Measurements from ENCODE around the gene ARMH4.

ARMH4 gene

DNA sequence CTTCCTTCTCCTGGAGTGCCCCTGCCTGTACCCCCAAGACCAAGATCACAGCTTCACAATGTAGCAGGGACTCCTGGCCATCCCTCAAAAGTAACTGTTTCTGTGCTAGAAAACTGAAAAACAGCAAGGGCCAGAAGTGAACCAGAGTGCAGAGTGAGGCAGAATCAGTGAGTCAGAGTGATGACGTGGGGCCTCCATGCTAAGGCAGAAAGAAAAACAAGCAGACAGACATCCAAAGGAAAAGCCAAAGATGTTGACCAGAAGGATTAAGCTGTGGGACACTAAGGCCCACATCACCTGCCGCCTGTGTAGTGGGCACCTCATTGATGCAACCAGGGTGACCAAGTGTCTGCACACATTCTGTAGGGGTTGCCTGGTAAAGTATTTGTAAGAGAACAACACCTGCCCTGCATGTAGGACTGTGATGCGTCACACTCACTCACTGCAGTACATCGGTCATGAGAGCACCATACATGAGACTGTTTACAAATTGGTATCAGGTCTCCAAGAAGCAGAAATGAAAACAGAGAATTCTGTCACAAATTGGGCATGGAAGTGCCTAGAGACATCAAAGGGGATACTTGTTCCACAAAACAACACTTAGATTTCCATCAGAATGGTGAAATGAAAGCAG, 51.2 kb downstream of the ARMH4 start:
- no peak for DNase-seq (ENCODE audit: low read depth in 2 of 2)

DNA sequence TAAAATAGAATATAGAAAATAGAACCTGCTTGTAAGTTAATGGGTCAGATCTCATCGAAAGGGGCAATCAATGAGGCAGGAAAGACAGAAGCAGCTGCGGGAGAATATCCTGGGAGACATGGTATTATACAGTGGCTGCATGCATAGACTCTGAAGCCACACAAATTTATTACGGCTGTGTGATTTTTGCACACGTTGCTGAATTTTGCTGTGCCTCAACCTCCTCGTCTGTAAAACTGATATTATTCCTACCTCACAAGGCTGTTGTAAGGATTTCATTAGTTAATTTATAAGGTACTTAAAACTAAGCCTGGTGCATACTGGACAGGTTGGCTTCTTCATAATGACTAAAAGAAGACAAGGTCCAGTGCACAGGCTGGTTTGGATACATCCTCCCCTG, 52.3 kb downstream of the ARMH4 start:
- DNase-seq (ENCODE audit: low read depth in 2 of 2): no peak

DNA sequence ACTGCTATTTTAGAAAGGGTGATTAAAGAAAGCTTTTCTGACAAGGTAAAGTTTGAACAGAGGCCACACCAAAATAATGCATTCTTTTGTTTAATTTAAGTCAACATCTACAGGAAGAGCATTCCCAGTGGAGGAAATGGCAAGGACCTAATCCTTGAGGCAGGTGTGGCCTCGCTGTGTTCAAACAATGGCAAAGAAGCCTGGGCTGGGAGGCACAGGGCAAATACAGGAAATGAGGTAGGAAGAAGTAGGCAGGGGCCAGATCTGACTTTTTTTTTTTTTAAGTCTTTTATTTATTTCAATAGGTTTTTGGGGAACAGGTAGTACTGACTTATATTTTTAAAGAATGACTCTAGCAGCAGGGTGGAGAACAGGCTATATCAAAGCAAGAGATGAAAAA, 53.5 kb downstream of the ARMH4 start:
- DNase-seq (ENCODE audit: low read depth in 2 of 2): no peak

DNA sequence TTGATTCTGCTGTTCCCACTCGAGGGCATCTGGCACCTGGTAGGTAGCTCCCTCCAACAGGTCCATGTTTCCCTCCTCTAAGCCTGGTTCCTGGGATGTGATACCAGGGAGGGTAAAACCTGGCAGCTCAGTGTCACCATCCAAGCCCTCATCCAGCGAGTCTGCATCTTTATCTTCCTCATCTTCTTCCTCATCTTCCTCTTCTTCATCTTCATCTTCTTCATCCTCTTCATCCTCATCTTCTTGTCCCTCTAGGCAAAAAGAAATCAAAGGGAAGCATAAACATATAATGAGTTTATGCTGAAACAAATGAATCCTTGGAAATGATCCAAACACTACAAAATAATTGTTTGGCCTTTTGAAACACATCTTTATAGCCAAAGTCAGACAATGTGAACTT, 55.3 kb downstream of the ARMH4 start:
- no peak for DNase-seq (ENCODE audit: low read depth in 2 of 2)

DNA sequence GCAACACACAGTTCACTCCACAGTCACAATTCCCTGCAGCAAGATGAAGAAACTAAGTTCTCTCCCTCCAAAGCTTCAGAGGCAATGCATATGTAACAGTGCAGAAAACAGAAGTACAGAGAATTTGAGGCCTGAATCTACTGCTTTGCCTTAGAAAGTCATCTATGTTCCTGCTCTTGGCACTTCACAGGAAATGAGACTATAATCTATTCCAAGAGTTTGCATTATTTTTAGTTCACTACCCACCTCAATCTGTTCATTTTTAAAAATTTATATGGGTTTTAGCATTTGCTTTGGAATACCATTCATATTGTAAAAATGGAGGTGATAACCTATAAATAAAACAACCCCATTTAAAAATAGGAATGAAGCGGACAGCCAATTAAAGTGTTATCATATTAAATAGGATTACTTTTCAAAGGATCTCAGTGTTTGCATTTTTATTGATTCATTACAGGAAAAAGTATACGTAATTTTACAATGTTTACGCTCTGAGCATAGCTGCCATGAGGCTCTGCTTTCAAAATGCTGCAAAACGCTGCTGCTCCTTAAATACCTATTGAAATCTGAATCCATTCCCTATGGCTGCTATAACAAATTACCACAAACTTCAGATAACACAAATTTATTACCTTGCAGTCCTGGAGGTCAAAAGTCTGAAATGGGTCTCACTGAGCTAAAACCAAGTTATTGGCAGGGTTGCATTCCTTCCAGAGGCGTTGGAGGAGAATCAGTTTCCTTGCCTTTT, 60.0 kb downstream of the ARMH4 start:
- no peak for DNase-seq (ENCODE audit: low read depth in 2 of 2)

DNA sequence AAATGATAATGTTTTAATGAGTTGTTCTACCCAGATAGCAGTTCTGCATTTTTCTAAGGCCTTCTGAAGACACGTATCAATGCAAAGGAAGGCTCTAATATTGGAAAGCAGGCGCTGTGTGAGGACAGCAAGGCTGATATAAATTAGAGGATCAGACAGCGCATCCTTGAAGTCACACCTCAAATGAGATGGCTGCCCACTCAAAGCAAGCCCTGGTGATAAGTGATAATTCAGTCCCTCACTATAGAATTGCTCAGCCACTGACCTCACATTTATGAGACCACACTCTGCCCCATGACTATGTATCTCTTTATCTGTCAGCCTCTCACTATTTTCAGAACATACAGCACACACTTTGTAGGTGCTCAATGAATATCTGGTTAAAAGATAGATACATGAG, 62.4 kb downstream of the ARMH4 start:
- DNase-seq (ENCODE audit: low read depth in 2 of 2): no peak

DNA sequence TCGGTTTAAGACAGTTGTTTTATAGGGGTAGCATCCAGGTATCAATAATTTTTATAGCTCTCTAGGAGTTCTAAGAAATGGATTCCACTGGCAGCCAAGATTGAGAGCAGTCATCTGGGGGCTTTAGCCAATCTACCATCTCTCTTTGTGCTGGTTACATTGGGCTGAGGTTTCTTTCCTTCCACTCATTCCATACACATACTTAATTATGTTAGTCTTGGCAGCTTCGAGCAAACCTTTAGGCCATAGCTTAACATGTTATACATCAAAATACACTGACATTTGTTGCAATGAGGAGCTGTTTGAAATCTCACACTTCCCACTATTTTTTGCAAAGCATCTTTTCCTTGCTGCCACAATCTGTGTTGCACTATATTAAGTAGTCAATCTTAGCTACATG, 63.1 kb downstream of the ARMH4 start:
- no peak for DNase-seq (ENCODE audit: low read depth in 2 of 2)

DNA sequence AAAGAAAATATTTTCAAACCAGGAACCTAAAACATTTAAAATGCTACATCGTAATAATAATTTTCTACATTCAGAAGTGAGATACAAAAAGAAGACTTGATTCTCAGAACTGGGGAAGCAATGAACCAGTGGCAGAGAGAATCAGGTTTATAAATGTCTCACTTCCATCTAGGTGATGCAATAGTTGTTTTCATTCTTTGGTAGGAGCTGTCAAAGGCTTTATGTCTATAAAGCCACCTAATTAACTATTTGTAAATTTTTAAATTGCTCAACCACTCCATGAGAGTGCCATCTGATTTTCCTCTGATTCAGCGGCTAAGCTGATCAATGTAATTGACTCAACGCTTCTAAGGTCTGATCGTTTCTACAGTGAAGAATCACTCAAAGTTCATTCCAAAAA, 66.1 kb downstream of the ARMH4 start:
- no peak for DNase-seq (ENCODE audit: low read depth in 2 of 2)

DNA sequence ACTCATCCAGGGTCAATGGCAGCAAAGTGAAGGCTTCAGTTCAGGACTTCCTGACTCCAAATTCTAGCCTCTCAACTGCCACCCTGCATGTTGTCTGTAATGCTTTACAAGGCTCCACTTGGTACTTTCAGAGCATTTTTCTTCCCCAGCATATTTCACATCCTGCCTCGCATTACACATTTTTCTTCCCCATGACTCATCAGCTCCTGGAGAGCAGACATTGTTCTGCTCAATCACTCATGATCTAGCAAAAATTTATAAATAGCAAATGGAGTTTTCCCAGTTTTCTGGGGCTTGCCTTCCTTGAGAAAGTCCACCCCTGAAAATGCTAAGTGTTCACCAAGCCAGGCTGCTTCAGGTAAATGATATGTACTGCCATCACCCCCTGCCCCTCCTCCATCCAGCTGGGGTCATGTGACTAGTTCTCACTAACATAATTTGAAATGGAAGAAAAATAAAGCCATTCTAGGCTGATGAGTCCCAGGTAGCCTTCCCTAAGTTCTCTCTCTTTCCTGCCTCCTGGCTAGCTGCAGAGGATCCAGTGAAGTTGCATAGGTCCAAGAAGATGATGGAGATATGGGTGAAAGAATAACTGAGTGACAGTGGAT, 69.4 kb downstream of the ARMH4 start:
- DNase-seq (ENCODE audit: low read depth in 2 of 2): no peak

DNA sequence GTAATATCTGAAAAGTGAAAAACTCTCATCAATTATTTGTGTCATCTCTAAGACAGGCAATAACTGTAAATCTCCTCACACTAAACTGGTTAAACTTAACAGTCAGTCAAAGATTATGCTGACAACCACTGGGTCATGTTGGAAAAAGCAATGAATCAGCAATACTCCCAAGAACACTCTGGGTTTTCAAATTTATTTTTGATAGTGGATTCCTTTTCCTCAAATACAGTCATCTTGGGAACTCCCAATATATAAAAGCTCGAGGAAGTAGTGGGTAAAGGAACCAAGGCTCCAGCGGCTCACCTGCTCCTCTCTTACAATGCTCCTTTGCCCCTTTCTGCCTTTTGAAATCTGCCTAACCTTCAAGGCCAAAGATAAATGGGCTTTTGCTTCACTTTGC, 70.0 kb downstream of the ARMH4 start:
- DNase-seq (ENCODE audit: low read depth in 2 of 2): no peak

DNA sequence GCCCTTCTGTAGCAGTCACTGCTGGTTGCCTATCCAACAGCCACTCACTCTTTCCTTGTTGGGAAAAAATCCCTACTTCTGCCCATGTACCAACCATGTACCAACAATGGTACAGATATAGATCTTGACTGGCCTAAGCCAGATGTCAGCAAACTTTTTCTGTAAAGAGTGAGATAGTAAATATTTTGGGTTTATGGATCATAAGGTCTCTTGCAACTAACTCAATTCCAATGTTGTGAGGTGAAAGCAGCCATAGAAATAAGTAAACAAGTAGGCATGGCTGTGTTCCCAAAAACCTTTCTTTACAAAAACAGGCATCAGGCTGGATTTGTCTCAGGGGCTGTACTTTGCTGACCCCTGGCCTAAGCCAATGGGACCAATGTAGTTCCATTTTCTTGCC, 73.5 kb downstream of the ARMH4 start:
- DNase-seq (ENCODE audit: low read depth in 2 of 2): no peak

DNA sequence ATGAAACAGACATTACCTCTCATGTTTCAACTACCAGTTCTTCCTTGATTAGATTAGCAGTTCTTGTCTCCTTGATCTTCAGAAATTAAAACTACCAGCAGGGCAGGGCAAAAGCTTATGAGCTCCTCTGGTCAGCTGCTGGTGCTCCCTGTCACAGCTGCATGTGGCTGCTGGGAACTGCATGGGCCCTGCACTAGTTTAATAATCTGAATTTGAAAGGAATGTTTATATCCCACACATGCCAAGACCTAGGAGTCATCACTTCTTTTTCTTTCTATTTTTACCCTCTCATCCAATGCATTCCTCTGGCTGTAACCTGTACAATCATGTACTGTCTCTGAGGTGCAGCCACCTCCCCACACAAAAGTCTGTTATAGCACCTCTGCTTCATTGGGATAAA, 73.9 kb downstream of the ARMH4 start:
- no peak for DNase-seq (ENCODE audit: low read depth in 2 of 2)

DNA sequence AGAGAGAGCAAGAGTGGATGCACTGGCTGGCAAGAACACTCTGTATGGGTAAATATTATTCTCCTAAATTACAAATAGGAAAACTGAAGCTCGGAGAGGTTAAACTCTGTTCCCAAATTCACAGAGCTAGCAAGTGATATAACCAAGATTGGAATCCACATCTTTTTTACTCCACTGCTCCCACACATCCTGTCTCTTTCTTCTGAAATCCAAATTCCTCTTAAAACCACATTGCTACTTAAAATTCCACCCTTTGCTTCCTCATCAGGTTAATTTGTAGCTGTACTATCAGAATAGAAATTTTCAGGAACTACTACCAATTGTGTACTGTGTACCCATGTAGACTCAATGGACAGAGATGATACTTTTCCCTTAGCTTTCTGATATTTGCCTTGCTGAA, 74.4 kb downstream of the ARMH4 start:
- no peak for DNase-seq (ENCODE audit: low read depth in 2 of 2)

DNA sequence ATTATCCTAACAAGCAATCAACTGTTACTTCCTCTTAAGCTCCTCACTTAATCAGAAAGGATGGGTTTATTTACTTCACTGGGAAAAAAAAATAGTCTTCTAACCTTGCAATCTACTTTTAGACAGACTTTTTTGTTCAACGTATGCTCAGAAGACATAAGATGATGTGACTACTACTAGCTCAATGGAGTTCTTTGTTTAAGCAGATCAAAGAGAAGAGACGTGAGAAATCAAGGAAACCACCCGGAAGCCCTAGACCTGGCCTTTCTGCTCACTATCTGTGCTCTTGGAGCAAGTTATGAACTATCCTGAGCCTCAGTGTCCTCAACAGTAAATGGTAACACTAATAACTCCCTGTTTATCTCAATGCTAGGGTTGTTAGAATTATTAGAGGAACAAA, 78.5 kb downstream of the ARMH4 start:
- DNase-seq (ENCODE audit: low read depth in 2 of 2): no peak

DNA sequence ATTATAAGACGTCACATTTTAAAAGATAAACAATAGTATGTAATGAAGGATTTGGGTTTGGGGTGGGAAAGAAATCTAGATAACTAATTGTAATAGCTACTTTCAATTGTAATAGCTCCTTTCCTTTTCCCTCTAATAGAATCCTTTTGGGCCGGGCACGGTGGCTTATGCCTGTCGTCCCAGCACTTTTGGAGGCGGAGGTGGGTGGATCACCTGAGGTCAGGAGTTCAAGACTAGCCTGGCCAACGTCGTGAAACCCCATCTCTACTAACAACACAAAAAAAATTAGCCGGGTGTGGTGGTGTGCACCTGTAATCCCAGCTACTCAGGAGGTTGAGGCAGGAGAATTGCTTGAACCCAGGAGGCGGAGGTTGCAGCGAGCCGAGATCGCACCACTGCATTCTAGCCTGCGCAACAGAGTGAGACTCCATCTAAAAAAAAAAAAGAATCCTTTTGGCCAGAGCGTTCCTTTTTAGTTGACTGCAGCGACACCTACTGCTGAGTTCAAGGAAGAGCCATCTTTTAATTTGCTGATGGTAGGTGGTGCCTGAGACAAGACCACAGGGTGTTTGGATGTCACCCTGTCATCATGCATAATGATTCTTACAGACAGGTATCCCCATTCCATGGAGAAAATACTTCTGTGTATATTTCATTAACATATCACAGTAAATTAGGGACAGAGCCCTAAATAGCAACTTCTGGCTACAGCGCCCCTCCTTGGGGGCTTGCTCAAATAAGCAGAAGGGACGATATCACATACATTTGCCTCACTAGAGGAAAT, 79.5 kb downstream of the ARMH4 start:
- DNase-seq (ENCODE audit: low read depth in 2 of 2): no peak

DNA sequence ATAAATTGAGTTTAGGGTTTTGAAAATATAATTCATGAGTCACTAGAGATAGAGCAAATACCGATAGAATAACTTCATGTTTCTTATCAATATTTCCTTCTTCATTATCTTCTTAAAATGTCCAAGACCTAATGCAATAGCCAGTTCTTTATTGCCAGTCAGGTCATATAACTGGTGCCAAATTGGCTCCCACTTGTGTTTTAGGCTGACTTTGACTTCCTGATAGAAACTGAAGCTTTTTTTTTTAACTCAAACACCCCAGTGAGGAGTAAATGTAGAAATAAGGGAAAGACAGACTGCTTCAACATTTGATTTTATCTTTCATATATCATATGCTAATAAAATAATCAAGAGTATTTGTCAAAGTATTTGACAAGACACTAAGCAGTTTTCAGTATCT, 80.7 kb downstream of the ARMH4 start:
- DNase-seq (ENCODE audit: low read depth in 2 of 2): no peak

DNA sequence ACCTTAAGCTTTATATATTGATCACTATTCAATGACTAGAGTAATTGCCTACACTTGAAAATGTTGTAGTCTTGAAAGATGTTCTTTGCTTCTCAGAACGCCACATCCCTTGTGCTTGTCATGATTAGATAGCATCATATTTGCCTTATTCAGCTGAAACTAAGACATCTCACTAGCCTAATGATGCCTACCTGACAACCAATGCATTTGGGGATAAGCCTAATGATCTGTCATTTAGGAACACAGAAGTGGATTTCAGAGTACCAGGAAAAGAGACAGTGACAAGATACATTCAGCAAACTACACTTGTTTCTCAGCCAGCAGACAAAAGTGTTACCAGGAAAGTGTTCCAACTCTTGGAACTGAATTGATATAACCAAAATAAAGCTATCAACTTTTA, 83.7 kb downstream of the ARMH4 start:
- DNase-seq (ENCODE audit: low read depth in 2 of 2): no peak

DNA sequence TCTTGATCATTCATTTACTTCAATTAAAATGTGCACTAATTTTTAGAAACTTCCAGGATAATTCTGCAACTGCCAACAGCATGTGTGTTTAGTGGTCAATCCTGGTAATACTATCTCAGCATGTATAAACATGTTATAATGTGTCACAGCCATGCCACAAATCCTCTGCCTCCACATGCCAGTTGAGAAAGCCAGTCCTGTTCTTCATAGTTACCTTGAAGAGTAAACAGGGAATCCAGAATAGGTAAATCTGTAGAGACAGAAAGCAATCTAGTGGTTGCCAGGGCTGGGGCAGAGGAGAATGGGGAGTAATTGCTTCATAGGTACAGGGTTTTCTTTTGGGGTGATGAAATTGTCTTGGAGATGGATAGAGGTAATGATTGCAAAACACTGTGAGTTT, 85.9 kb downstream of the ARMH4 start:
- DNase-seq (ENCODE audit: low read depth in 2 of 2): no peak

DNA sequence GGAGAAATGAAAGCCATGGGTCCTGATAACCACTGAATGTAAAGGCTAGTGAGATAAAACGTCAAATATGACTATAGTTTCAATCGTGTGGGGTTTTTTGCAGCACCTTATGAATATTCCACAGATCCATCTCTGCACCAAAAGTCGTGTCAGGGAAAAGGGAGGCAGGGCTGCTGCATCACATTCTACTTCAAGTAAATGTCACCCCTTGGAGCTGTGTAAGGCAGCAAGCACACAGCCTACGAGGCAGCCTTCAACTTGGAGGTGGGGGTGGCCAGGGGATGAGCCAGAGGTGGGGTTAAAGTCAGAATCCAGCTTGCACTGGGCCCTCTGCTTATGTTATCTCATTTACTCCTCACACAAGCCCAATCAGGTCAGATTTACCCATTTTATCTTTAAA, 90.4 kb downstream of the ARMH4 start:
- no peak for DNase-seq (ENCODE audit: low read depth in 2 of 2)

DNA sequence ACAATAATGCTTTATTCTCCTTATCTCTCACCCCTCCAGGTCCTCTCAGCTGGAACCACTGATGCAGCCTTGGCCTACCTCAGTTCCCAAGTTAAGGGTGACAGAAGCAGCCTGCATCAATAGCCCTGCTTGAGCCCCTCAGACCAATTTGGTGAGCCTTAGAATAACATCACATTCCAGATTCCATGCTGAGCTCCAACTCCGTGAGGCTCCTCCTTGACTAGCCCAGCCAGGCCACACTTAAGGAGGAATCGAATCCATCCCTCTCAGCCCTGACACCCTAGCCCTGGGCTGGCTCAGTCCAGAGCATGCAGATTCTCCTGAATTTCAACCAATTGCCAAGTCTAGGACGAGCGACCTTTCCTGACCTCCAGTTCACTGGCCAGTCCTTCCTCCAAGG, 91.1 kb downstream of the ARMH4 start:
- no peak for DNase-seq (ENCODE audit: low read depth in 2 of 2)

DNA sequence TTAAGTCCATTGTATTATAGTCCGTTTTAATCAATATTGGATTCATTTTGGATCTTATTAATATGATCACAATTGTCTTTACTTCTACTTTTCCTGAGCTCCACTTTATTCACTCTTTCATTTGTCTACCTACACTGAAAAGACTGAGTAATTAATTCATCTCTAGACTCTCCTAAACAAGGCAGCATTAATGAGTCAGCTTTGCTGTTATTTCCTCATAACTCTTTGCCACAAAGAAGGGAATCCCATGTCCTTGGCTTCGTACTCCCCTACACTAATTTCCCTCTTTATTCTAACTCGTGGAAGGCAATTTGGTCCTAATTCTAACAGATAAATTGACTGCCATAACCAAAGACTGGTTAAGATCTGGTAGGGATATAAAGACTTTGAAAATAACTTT, 91.9 kb downstream of the ARMH4 start:
- no peak for DNase-seq (ENCODE audit: low read depth in 2 of 2)

DNA sequence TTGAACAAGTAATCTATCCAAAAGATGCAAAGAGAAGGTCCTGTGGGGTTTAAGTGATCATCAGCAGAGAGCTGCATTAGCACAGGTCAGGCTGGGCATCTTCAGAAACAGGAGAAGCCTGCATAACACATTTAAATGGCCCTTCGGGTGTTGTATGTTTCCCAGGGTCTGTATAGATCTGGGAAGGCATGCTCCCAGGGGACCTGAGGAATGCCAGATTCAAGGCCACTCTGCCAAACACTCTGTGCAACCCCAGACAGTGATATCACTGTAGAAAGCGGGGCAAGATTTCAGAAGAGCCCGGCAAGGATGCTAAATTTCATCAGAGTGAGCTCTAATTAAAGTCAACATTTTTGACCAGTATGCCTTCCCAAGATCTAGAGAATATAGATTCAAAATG, 92.9 kb downstream of the ARMH4 start:
- DNase-seq (ENCODE audit: low read depth in 2 of 2): no peak
